ENCODE results near the gene UQCR10. TPM values are rescaled to one million over a fixed set of nuclear protein-coding genes. Genes with fewer than 3 reads are reported as not detected.

Gene UQCR10
- total RNA-seq, 8 experiments from 2014 or later: 159 to 223 (median 194) TPM

GRCh38 chr22:29757096-29757495 is 10.1 kb upstream of the UQCR10 start:
- ATAC-seq (replicated peaks in 6 of 8): no peak
- 75 to 100% (median 100%) methylated on average over 1 to 3 of the region's 3 CpGs; no CpG with 5 or more reads in 4 of the 10 experiments for WGBS, 10 experiments
- in situ Hi-C loops (cut with MboI; ENCODE audit: low pct_unique_long_range_greater_than_20kb in 2 of 9, low sequenced_read_pairs in 9 of 9, unreplicated experiment in 9 of 9): no loop called here
- Histone ChIP-seq H3K4me1 (replicated peaks in 1 of 2) (no peaks in the 10 kb centered on the region), H3K27ac (no peak overlapping the region), H3K4me3 (no peak overlapping the region)

GRCh38 chr22:29758068-29758622 is 9.0 kb upstream of the UQCR10 start:
- H3K27ac ChIP-seq: no peak overlapping the region
- H3K4me3 ChIP-seq: no peak overlapping the region
- 51 to 100% (median 82%) methylated on average over 1 to 3 of the region's 7 CpGs; no CpG with 5 or more reads in 2 of the 10 experiments for WGBS, 10 experiments
- in situ Hi-C loops (cut with MboI; ENCODE audit: low pct_unique_long_range_greater_than_20kb in 2 of 9, low sequenced_read_pairs in 9 of 9, unreplicated experiment in 9 of 9): no loop called here
- no peaks in the 10 kb centered on the region for H3K4me1 ChIP-seq (replicated peaks in 1 of 2)
- no peak for ATAC-seq (replicated peaks in 6 of 8)

GRCh38 chr22:29758959-29759358 is 8.2 kb upstream of the UQCR10 start:
- Histone ChIP-seq H3K4me1 (replicated peaks in 1 of 2) (no peaks in the 10 kb centered on the region), H3K27ac (no peak overlapping the region), H3K4me3 (no peak overlapping the region)
- in situ Hi-C loops (cut with MboI; ENCODE audit: low pct_unique_long_range_greater_than_20kb in 2 of 9, low sequenced_read_pairs in 9 of 9, unreplicated experiment in 9 of 9): no loop called here
- no peak for ATAC-seq (replicated peaks in 6 of 8)
- 29 to 77% (median 57%) methylated on average over 1 to 5 of the region's 5 CpGs; no CpG with 5 or more reads in 3 of the 10 experiments for WGBS, 10 experiments

- no peak for ATAC-seq (replicated peaks in 6 of 8)
- Histone ChIP-seq H3K4me3 (no peak overlapping the region), H3K4me1 (replicated peaks in 1 of 2) (peaks cover 3% of the 10 kb centered on the region in 2 donors), H3K27ac (no peak overlapping the region)
- 57 to 100% (median 75%) methylated on average over 6 to 13 of the region's 15 CpGs for WGBS, 10 experiments
- in situ Hi-C loops (cut with MboI; ENCODE audit: low pct_unique_long_range_greater_than_20kb in 2 of 9, low sequenced_read_pairs in 9 of 9, unreplicated experiment in 9 of 9): no loop called here
Measured at GRCh38 chr22:29762263-29762662, 4.9 kb upstream of the UQCR10 start.

GRCh38 chr22:29765905-29766631 is 1.1 kb upstream of the UQCR10 start:
- peak in 2 of 8 experiments; percentile 7 to 12 for ATAC-seq (replicated peaks in 6 of 8)
- Histone ChIP-seq H3K27ac (peak overlapping the region in 1 of 2 donors; percentile 97), H3K4me1 (replicated peaks in 1 of 2) (peaks cover 10% of the 10 kb centered on the region in 2 donors), H3K4me3 (peak overlapping the region; percentile 76 to 88 (median 86))
- in situ Hi-C loops (cut with MboI; ENCODE audit: low pct_unique_long_range_greater_than_20kb in 2 of 9, low sequenced_read_pairs in 9 of 9, unreplicated experiment in 9 of 9): no loop called here
- 27 to 100% (median 79%) methylated on average over 2 to 6 of the region's 15 CpGs; no CpG with 5 or more reads in 2 of the 10 experiments for WGBS, 10 experiments

- Histone ChIP-seq H3K4me1 (replicated peaks in 1 of 2) (peaks cover 10% of the 10 kb centered on the region in 2 donors), H3K27ac (peak within 1 kb of the TSS; percentile 97), H3K4me3 (peak within 1 kb of the TSS; percentile 76 to 88 (median 86))
- in situ Hi-C loops (cut with MboI; ENCODE audit: low pct_unique_long_range_greater_than_20kb in 2 of 9, low sequenced_read_pairs in 9 of 9, unreplicated experiment in 9 of 9): no loop called here
- WGBS, 10 experiments: 0 to 2% (median 1%) methylated on average over 7 to 21 of the region's 32 CpGs; no CpG with 5 or more reads in 4 of the 10 experiments
- ATAC-seq (replicated peaks in 6 of 8): peak; percentile 96 to 99 (median 98)
Measured at GRCh38 chr22:29766632-29767170, 468 bp upstream of the UQCR10 start, which contains the start of gene ZMAT5. Gene ZMAT5, minus strand, starts transcription at chr22:29767007. Its CDS starts 18,463 bp downstream, at chr22:29748544.

- Histone ChIP-seq H3K4me3 (peak overlapping the region; percentile 76 to 88 (median 86)), H3K4me1 (replicated peaks in 1 of 2) (peaks cover 10% of the 10 kb centered on the region in 2 donors), H3K27ac (no peak overlapping the region)
- WGBS, 10 experiments: 0 to 100% (median 29%) methylated on average over 1 to 5 of the region's 6 CpGs; no CpG with 5 or more reads in 1 of the 10 experiments
- in situ Hi-C loops (cut with MboI; ENCODE audit: low pct_unique_long_range_greater_than_20kb in 2 of 9, low sequenced_read_pairs in 9 of 9, unreplicated experiment in 9 of 9): no loop called here
- no peak for ATAC-seq (replicated peaks in 6 of 8)
Measured at GRCh38 chr22:29768052-29768693, 1.0 kb downstream of the UQCR10 start.

- Histone ChIP-seq H3K4me3 (no peak overlapping the region), H3K27ac (no peak overlapping the region), H3K4me1 (replicated peaks in 1 of 2) (peaks cover 10% of the 10 kb centered on the region in 2 donors)
- 63 to 100% (median 87%) methylated on average over 1 to 2 of the region's 2 CpGs; no CpG with 5 or more reads in 6 of the 10 experiments for WGBS, 10 experiments
- in situ Hi-C loops (cut with MboI; ENCODE audit: low pct_unique_long_range_greater_than_20kb in 2 of 9, low sequenced_read_pairs in 9 of 9, unreplicated experiment in 9 of 9): no loop called here
- ATAC-seq (replicated peaks in 6 of 8): no peak
Measured at GRCh38 chr22:29769723-29770321, 2.7 kb downstream of the UQCR10 start.

GRCh38 chr22:29772170-29772641 is 5.0 kb downstream of the UQCR10 start:
- peak in 3 of 8 experiments; percentile 34 to 64 (median 40) for ATAC-seq (replicated peaks in 6 of 8)
- Histone ChIP-seq H3K27ac (no peak overlapping the region), H3K4me1 (replicated peaks in 1 of 2) (peaks cover 7% of the 10 kb centered on the region in 2 donors), H3K4me3 (no peak overlapping the region)
- whole genome bisulfite sequencing, 10 experiments: 0 to 65% (median 23%) methylated on average over 1 to 3 of the region's 5 CpGs; no CpG with 5 or more reads in 4 of the 10 experiments
- in situ Hi-C loops (cut with MboI; ENCODE audit: low pct_unique_long_range_greater_than_20kb in 2 of 9, low sequenced_read_pairs in 9 of 9, unreplicated experiment in 9 of 9): no loop called here

- WGBS, 10 experiments: 17 to 58% (median 45%) methylated on average over 1 to 2 of the region's 2 CpGs; no CpG with 5 or more reads in 6 of the 10 experiments
- peak in 4 of 8 experiments; percentile 21 to 44 (median 24) for ATAC-seq (replicated peaks in 6 of 8)
- H3K4me3 ChIP-seq: no peak overlapping the region
- peaks cover 5 to 8% of the 10 kb centered on the region in 2 donors for H3K4me1 ChIP-seq (replicated peaks in 1 of 2)
- in situ Hi-C loops (cut with MboI; ENCODE audit: low pct_unique_long_range_greater_than_20kb in 2 of 9, low sequenced_read_pairs in 9 of 9, unreplicated experiment in 9 of 9): no loop called here
- H3K27ac ChIP-seq: no peak overlapping the region
Measured at GRCh38 chr22:29773233-29773632, 6.1 kb downstream of the UQCR10 start.

GRCh38 chr22:29780220-29780619 is 13.1 kb downstream of the UQCR10 start:
- Histone ChIP-seq H3K4me3 (no peak overlapping the region), H3K4me1 (replicated peaks in 1 of 2) (peaks cover 31 to 34% of the 10 kb centered on the region in 2 donors), H3K27ac (peak overlapping the region in 1 of 2 donors; percentile 62)
- no peak for ATAC-seq (replicated peaks in 6 of 8)
- 100% methylated on average over 1 to 3 of the region's 5 CpGs; no CpG with 5 or more reads in 7 of the 10 experiments for WGBS, 10 experiments
- in situ Hi-C loops (cut with MboI; ENCODE audit: low pct_unique_long_range_greater_than_20kb in 2 of 9, low sequenced_read_pairs in 9 of 9, unreplicated experiment in 9 of 9): no loop called here
